ENCODE results near the gene VPS35L.

Gene VPS35L

DNA sequence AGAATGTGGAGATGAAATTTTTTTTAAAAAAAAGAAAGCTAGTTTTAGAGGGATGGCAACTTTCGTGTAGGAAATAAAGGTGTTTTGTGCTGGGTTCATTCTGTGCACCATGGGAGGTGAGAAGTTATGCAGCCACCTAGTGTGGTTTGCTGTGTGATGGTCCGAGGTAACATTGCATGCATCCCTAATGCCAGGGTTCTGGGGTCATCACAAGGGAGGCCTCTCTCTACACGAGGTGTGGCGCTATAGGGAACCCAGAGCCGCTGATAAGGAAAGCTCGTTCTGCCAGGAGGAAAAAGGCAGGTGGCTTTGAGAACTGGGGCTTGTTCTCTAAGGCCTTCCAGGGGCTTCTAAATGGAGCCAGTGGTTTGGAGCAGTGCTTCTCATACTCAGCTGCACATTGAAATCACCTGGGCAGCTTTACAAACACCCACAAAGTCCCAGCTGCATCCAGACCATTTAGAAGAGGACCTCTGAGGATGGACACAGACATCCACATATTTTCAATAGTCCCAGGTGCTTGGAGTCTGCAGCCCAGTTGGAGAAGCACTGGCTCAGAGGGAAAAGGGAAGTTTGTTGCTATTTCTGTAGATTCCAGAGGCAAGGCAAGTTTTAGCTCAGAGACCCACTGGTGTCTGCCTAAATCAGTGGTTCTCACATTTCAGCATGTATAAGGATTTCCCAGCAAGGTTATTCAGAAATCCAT lies 43.5 kb downstream of the VPS35L start:
- DNase-seq, result no peak

DNA sequence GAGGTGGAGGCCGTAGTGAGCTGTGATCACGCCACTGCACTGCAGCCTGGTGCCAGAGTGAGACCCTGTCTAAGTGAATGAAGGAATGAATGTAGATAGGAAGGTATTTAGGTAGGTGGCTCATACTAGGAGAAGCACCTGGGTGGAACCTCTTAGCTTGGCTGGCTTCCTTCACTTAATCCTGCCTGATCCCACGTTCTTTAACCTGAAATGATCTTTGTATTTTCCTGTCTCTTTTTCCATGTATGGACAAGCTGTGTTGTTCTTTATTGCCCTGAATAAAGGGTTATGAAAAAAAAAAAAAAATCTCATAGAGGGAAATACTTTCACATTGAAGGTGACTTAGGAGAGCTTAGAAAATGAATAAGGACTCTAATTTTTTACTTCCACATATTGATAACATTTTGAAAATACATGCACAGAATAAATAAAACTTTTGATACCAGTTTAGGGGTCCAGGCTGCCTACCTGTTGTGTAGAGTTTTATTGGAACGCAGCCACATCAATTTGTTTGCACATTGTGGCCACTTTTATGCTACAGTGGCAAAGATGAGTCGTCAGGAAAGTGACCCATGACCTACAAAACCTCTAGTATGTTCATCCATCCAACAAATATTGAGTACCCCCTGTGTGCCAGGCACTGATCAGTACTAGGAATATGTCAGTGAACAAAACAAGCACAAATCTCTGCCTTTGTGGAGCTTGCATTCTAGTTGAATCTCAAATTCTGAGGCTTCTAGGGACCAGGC lies 44.6 kb downstream of the VPS35L start:
- no peak for DNase-seq

DNA sequence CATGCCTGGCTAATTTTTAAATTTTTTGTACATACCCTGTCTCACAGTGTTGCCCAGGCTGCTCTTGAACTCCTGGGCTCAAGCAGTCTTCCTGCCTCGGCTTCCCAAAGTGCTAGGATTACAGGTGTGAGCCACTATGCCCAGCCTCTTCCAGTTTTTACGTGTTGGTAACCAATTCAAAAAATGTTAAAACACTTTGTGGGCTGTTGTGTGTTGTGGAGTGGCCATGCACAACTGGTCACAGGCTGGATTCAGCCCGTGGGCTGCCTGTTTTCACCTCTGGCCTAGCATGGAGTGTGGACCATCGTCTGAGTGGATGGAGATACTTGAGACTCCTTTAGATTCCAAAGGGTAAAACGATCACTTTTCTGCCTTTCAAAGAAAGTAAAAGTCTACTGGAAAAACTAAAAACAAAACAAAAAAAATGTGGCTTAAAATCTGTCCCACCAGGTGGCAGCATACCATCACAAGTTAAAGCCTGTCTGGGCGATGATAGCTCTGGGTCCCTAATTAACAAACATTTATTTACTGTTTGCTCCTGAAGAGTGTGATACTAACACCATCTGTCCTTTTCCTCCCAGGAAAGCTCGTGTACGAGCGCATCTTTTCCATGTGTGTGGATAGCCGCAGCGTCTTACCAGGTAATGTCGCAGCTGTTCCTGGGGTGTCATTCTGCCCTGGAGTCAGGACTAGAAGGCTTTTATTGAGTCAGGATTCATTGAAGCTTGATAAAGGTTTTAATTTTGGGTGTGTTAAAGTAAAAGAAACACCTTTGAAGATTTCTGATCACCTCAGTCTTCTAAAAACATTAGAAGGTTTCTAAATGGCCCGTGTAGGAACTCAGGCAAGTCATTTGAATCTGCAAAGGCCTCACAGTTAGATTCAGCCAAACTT lies 45.8 kb downstream of the VPS35L start:
- DNase-seq, result peak; percentile 79

DNA sequence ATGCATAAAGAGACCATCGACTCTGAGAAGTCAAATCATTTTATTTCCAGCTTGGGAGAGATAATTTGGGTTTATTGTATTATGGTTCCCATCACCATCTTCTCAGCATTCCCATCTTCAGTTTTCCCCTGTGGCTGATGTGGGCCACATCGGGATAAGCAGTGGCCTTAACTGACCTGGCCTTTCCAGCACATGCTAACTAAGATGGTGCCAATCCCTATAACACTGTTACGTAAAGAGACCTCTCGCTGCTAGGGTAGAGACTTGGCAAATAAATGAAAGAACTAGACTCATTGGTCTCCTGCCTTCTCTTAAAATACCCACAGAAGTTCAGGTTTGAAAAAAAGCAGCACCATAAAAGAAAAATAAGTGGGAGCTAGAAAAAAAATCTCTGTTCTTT lies 49.4 kb downstream of the VPS35L start:
- DNase-seq, result no peak

DNA sequence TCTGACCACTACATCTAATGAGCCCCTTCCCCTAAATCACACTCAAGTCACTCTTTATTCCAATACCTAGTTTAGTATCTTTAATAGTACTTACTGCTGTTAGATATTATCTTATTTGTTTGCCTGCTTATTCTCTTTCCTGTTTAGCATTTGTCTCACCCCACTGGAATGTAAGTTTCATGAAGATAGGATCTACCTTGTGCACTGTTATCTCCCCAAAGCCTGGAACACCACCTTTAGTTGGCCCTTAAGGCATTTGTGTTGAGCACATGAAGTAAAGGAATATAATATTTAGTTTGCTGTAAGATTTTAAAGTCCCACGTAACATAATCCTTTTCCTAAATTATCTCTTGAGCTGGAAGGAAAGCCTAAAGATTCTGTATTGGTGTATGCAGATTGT lies 50.2 kb downstream of the VPS35L start:
- DNase-seq, result no peak

DNA sequence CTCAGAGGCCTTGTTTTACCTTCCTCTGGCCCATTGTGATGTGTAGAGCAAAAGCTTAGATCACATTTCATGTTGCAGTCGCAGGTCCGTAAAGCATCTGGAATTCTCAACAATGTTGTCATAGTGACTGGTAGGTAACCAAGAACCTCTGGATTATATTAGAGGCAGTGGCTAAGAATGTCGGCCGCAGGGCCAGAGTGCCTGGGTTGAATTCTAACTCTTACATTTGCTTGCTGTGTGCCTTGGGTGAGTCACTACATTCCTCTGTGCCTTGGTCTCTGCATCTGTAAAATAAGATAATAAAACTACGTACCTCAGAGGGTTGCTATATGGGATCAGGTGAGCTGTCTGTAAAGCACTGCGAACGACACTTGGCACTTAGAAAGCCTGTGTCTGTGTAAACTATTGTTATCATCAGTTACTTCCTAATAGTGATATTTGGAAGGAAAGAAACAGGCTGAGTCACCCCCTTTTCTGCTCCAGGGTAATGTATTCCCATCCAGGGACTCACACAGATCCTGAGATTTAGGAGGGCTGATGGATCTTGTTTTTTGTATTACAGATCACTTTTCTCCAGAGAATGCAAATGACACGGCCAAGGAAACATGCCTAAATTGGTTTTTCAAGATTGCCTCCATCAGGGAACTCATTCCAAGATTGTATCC lies 52.2 kb downstream of the VPS35L start:
- peak; percentile 9 for DNase-seq

DNA sequence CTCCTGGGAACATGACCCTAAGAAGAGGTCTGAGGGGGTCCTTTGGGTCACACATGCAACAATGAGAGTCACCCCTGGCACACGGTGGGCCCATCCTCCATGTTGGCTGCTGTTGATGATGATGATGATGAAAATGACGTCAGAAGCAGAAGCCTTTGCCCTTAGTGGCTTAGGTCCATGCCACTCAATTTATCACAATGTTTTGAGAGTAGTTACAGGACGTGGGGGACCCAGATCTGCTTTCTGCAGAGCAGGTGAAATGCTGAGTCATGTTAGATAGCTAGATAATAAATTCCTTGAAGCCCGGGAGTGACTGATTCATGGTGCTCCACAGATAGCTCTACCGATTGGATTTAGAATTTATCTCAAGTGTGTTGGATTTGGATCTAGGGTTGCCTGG lies 53.9 kb downstream of the VPS35L start:
- DNase-seq, result no peak

DNA sequence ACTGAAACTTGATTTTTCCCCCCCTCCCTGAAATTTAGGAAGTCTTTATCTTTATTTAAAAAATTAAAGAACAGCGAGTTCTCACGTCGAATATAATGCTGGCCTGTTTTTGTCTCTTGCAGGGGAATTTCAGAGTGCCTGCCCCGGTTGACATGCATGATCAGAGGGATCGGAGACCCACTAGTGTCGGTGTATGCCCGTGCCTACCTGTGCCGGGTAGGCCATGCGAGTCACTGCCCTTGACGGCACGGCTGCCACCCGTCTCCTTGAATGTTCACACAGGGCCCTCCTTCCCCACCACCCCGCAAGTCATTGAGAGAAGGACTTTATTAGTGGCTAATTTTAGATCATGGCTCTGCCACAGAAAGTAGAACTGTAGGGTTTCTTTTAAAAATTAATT lies 54.7 kb downstream of the VPS35L start:
- DNase-seq, result no peak

DNA sequence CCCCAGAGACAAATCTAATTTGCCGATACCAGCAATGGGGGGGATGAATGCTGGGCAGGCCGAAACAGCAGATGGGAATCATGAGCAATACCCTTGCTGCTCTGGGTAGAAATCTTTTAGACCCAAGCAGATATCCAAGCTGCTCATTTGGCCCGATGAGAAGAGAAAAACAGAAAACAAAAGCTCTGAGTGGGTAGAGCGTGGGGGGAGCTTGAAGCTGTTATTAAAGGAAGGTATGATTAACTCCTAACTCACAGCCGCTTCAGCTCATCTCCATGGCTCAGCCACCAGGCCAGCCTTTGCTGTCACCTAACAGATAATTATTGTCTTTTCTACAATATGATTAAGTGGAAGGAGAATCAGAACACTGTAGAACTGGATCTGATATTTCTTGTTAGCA lies 58.3 kb downstream of the VPS35L start:
- DNase-seq, result no peak

DNA sequence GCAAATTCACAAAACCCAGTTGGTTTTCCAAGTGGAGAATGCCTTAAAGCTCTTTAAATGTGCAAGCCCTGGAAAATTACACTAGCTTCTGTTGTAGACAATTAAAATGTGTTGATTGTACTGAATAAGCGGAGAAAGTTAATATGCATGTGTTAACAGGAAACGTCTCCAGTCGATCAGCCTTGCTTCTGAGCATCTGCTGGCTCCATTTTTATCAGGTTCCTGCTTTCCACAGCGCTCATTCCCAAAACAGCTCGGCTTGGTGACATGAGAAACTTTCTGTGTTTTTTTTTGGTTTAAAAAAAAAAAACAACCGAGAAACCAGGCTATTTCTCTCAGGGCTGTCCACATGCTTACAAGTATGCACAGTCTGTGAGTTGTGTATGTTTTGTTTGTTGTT lies 60.7 kb downstream of the VPS35L start:
- DNase-seq, result no peak

DNA sequence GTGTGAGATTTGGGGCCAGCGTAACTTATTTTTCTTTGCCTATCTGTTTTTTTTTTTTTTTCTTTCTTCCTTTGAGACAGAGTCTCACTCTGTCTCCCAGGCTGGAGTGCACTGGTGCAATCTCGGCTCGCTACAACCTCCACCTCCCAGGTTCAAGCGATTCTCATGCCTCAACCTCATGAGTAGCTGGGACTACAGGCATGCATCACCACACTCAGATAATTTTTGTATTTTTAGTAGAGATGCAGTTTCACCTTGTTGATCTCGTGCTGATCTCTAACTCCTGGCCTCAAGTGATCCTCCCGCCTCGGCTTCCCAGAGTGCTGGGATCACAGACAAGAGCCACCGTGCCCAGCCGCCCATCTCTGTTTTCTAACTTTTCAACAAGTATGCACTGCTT lies 63.4 kb downstream of the VPS35L start:
- DNase-seq, result no peak

DNA sequence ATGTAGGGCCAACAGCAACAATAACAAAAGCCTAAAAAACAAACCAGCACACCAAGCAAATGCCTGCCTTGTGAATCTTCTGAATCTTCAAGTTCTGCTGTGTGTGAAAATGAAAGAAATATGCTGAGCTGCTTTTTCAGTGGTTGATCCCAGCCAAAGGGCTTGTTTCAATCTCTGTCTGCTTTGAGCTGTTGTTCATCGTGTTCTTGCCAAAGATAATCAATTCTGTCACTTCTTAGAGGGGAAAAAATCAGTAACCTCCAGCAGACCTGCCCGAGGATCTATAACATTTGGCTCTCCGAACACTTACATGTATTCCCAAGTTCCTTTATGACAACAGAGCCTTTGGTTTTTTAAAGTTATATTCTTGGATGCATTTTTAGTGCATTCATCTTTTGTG lies 65.9 kb downstream of the VPS35L start:
- DNase-seq, result peak; percentile 27

DNA sequence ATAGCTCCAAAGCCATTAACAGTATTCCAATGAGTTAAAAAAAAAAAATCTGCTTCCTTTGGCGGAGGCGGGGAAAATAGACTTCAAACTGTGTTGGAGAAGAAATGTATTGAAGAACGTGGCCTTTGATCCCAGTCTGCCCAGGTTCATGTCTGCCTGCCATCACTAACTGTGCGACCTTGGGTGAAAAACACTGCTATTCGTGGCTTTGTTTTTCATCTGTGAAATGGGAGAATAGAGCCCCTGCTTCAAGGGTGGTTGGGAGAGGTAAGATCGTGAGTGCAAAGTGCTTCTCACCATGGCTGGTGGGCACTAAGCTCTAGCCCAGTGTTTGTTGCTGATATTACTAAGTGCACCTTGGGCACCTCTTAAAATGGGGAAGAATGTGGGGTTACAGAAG lies 69.5 kb downstream of the VPS35L start:
- DNase-seq, result no peak

DNA sequence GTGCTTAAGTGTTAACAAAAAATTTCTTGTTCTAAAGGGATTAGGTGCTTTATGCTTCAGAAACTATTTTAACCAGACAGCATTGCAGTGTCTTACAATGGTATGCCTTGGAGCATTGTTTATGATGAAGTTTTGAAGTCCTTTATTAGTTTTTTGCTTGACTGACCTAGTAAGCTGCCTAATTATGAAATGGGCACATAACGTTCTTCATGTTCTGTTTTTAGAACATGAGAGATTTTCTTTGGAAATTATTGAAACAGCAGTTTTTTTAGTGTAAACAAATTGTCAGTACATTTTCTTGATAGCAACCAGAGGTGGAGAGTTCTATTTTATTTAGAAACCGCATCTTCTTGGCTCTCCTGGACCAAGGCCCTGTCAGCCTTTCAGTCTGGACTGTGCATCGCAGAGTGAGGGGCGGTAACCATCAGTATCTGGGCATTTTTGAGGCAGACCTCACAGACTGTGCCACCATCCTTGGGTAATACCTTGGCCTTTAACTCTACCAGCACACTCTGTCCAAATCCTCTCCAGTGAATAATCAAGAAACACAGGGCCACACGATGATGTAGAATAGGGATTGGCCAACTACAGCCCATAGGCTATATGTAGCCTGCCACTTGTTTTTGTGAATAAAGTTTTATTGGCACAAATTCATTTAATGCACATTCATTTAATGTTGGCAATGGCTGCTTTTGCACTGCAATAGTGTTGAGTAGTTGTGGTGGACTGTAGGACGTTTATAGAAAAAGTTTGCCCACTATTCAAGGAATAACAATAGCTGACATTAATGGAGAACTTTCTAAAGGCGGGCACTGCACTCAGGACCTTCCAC lies 81.1 kb downstream of the VPS35L start:
- DNase-seq, result no peak

DNA sequence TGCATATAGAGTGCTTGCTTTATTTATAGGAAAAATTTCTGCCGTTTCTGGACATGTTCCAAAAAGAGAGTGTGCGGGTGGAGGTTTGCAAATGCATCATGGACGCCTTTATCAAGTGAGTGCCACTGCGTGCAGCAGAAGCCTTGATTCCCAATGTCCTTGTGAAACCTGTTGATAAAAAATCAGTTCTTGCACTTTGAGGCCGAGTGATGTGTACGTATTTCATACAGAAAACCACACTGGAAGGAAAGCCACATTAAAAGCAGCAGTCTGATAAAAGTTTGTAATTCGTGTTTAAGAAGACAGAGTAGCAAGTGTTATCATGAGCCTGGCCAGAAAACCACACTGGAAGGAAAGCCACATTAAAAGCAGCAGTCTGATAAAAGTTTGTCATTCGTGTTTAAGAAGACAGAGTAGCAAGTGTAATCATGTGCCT lies 84.5 kb downstream of the VPS35L start:
- DNase-seq, result no peak

DNA sequence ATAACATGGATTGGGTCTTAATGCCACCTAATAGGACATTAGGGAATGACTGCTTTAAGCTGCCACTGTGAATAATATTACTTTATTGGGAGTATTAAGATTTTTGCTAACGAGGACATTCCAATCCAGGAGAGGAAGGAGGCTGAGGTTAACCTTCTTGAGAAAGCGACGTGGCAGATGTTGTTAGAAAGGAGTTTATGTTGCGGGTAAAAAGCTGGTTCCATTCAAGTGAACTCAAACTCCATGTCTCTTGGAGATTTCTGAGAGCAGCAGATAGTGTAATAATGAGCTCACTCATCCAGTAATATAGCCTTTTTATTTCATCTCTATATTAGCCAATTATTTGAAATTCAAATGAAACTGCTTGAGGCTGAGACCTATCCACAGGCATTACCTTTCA lies 87.0 kb downstream of the VPS35L start:
- DNase-seq, result no peak

DNA sequence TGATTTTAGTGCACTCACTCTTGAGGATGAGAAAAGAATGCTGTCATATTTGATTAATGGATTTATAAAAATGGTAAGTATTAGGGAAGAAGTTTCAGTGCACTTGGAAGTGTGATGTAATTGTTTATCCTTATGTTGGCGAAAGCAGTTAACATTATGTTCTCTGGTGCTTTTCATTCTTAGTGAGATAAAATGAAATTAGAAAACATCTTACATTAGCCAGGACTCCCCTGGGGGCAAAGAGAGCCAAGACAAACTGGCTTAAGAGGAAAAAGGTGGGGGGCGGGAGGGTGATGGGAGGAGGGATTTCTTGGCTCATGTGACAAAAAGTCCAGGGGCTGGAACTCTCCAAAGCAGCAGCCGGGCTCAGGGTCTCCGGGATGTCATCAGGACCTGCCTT lies 89.4 kb downstream of the VPS35L start:
- DNase-seq, result peak; percentile 69

DNA sequence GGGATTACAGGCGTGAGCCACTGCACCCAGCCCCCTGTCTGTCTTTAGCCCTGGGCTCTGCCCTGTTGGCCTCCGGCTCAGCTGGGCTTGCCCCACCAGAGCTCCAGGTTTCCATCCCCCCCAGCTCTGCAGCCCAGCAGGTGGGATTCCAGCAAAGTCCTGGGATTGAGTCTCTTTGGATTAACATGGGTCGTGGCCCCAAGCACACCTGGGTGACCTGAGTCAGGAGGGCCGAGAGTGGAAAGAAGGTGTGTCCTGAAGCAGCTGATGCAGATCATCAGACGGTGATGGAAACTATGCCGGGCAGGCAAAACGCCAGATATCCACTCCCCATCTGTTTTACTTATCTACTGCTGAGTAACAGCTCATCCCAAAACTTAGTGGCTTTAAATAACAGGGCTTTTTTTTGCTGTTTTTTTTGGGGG lies 90.1 kb downstream of the VPS35L start:
- DNase-seq, result peak; percentile 15

DNA sequence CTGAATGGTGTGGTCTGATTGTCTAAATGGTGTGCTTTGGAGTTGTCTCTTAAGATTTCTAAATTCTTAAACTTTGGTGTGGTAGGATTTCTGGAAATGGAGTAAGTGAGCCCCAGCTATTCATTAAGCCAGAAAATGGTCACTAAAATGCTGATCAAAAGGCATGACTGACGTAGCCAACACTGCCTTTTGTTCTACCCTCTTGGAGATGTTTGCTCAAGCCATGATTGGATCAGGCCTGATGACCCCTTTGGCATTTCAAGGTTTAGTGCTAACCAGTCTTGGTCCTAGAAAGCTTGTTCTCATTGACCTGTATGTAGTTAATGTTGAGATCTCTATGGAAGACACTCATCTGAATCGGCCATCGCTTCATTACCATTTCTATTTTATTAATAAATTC lies 94.5 kb downstream of the VPS35L start:
- DNase-seq, result no peak

DNA sequence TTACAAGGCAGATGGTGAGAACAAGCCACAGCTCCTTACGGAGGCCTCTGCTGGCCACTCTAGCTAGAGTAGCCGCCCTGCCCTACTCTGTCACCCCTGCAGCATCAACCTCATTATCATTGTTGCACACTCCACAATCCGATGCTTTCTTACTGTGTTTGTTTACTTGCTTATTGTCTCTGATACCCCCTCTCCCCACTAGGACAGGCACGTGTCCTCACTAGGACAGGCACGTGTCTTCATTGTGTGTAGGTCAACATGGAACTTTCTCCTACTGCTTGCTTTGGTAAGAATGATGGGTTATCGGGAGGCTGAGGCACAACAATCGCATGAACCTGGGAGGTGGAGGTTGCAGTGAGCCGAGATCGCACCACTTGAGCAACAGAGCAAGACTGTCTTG lies 98.6 kb downstream of the VPS35L start:
- no peak for DNase-seq

DNA sequence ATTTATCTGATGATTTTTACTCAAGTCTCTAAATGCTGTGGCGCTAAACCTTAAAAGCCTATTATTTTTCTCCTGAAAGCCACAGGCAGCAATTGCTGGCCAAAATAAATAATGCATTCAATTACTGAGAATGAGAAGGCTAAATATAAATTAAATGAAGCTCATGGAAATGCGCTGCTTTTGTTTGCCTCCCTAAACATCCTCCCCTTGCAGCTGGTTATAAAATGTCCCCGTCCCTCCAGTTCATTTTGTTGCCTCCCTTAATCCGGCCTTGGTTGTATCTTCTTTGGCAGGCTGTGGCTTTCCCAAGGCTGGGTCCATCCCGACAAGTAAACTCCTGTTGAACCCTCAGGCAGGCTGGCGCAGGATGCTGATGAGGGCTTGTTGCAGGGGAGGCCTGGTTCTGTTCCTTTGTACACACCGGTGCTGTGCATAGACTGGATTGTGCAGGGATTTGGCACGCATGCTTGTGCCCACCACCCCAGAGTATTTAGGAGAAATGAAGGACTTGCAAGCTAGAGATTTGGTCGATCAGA lies 99.8 kb downstream of the VPS35L start:
- no peak for DNase-seq

DNA sequence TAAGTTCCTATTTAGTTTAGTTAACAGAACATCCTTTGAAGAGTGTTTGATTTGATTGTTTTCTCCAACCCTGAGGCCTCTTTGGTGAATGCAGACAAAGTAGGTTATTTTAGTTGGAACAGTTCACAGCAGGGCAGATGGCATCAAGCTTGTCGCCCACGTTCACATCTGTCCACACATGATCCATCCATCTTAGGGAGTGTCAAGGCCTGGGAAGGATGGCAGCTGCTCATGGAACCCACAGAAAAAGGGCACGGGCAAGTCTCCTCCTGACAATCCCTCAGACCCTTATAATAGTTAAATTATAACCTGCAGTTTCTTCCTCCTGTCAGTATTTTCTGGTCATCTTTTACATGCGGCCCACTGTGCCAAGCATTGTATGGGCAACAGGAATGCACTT lies 102.3 kb downstream of the VPS35L start:
- DNase-seq, result no peak
